ENCODE data around the gene MRPL11.

- TF ChIP-seq, protein P1, sequence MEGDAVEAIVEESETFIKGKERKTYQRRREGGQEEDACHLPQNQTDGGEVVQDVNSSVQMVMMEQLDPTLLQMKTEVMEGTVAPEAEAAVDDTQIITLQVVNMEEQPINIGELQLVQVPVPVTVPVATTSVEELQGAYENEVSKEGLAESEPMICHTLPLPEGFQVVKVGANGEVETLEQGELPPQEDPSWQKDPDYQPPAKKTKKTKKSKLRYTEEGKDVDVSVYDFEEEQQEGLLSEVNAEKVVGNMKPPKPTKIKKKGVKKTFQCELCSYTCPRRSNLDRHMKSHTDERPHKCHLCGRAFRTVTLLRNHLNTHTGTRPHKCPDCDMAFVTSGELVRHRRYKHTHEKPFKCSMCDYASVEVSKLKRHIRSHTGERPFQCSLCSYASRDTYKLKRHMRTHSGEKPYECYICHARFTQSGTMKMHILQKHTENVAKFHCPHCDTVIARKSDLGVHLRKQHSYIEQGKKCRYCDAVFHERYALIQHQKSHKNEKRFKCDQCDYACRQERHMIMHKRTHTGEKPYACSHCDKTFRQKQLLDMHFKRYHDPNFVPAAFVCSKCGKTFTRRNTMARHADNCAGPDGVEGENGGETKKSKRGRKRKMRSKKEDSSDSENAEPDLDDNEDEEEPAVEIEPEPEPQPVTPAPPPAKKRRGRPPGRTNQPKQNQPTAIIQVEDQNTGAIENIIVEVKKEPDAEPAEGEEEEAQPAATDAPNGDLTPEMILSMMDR (conservative IDR thresholded peaks at IDR 0.05; ENCODE audit: low read depth, low read length): no peak
- no peak for TF ChIP-seq EZH2 (IDR thresholded peaks at IDR 0.05; ENCODE audit: borderline replicate concordance, low read depth, low read length, poor library complexity, severe bottlenecking)
Observed at GRCh38 chr11:66473608-66474515, 35.2 kb upstream of the MRPL11 start.
